IMR-90 (cell line): ENCODE results near the gene APC. TPM values are rescaled to one million over a fixed set of nuclear protein-coding genes. Genes with fewer than 3 reads are reported as not detected.

Experiments used
- ATAC-seq: fragments of 200-7000 bp; cut with Tn5 transposase; 2 replicates; pipeline ENCODE4 v1.9.1; 2020; ENCODE audit warnings: low read depth, mild to moderate bottlenecking, moderate library complexity
- BruUV-seq: library from RNA; stranded (reverse); fragments of 400-500 nt; replicated peaks from 2 replicates; lab custom pipeline; 2021; lab: Mats Ljungman, UMichigan
- CTCF ChIA-PET: fragments of 300-600 bp; formaldehyde crosslinking; extraction: SDS; loops from one replicate; lab custom pipeline; 2021; ENCODE audit warnings: antibody characterized with exemption; lab: Yijun Ruan, JAX
- POLR2A ChIA-PET: fragments of 300-600 bp; sonication (Branson Sonifier 250); formaldehyde crosslinking; loops from one replicate; lab custom pipeline; 2022; ENCODE audit warnings: antibody characterized with exemption; ENCODE audit not compliant: unreplicated experiment; lab: Charles Lee
- DNase-seq: peaks from one replicate; pipeline ENCODE4 v3.0.0; 2013
- H2AFZ ChIP-seq: replicated peaks from 2 replicates; pipeline ENCODE3; 2013; ENCODE audit warnings: low read length, mild to moderate bottlenecking; ENCODE audit not compliant: poor library complexity
- H2AK5ac ChIP-seq: 2 replicates; pipeline ENCODE4 v1.6.1; 2013; ENCODE audit warnings: low read depth, low read length, inconsistent platforms
- H2AK9ac ChIP-seq: replicated peaks from 2 replicates; pipeline ENCODE3; 2013; ENCODE audit warnings: mild to moderate bottlenecking, low read depth, low read length, moderate library complexity; ENCODE audit not compliant: poor library complexity
- H2BK120ac ChIP-seq: 2 replicates; pipeline ENCODE4 v1.6.1; 2013; ENCODE audit warnings: low read depth, low read length, inconsistent platforms
- H2BK15ac ChIP-seq: 3 replicates; pipeline ENCODE4 v1.6.1; 2013; ENCODE audit warnings: low read depth, low read length, inconsistent platforms
- H2BK20ac ChIP-seq: 2 replicates; pipeline ENCODE4 v1.6.1; 2013; ENCODE audit warnings: low read depth, mild to moderate bottlenecking, inconsistent platforms, low read length, moderate library complexity
- H2BK5ac ChIP-seq: 2 replicates; pipeline ENCODE4 v1.6.1; 2013; ENCODE audit warnings: mild to moderate bottlenecking, low read depth, low read length, inconsistent platforms; ENCODE audit not compliant: poor library complexity, severe bottlenecking
- H3K14ac ChIP-seq: replicated peaks from 2 replicates; pipeline ENCODE4 v1.6.1; 2013; ENCODE audit warnings: low read depth, low read length, inconsistent platforms
- H3K18ac ChIP-seq: 2 replicates; pipeline ENCODE4 v1.6.1; 2013; ENCODE audit warnings: low read depth, low read length, control low read depth
- H3K23ac ChIP-seq: 2 replicates; pipeline ENCODE4 v1.6.1; 2013; ENCODE audit warnings: low read depth, low read length, inconsistent platforms
- H3K27ac ChIP-seq: 2 replicates; pipeline ENCODE4 v1.5.1; 2013; ENCODE audit warnings: mild to moderate bottlenecking, control low read depth, low read length; ENCODE audit not compliant: insufficient read depth
- H3K27me3 ChIP-seq: 2 replicates; pipeline ENCODE4 v1.6.1; 2013; ENCODE audit warnings: low read length; ENCODE audit not compliant: control insufficient read depth, insufficient read depth
- H3K36me3 ChIP-seq: 2 replicates; pipeline ENCODE4 v1.6.1; 2013; ENCODE audit warnings: low read length, mixed read lengths; ENCODE audit not compliant: control insufficient read depth, insufficient read depth
- H3K4ac ChIP-seq: 2 replicates; pipeline ENCODE4 v1.6.1; 2013; ENCODE audit warnings: low read depth, low read length, inconsistent platforms
- H3K4me1 ChIP-seq: 2 replicates; pipeline ENCODE4 v1.6.1; 2013; ENCODE audit warnings: low read length, mixed read lengths; ENCODE audit not compliant: control insufficient read depth, insufficient read depth
- H3K4me2 ChIP-seq: 2 replicates; pipeline ENCODE4 v1.6.1; 2013; ENCODE audit warnings: low read depth, mild to moderate bottlenecking, control low read depth, low read length, moderate library complexity
- H3K4me3 ChIP-seq: 2 replicates; pipeline ENCODE4 v1.5.1; 2013; ENCODE audit warnings: low read depth, mild to moderate bottlenecking, control low read depth, low read length, moderate library complexity; ENCODE audit not compliant: insufficient read depth
- H3K56ac ChIP-seq: 2 replicates; pipeline ENCODE4 v1.6.1; 2013; ENCODE audit warnings: low read length, inconsistent platforms; ENCODE audit not compliant: insufficient read depth; ENCODE audit errors: extremely low read depth
- H3K79me1 ChIP-seq, 2 experiments: 2 replicates each; pipeline ENCODE4 v1.6.1; 2013; ENCODE audit warnings: low read length in 2 of 2, inconsistent platforms in 1 of 2, low read depth in 1 of 2
- H3K9ac ChIP-seq: 2 replicates; pipeline ENCODE4 v1.6.1; 2013; ENCODE audit warnings: low read depth, low read length, control low read depth
- H3K9me1 ChIP-seq: 2 replicates; pipeline ENCODE4 v1.6.1; 2013; ENCODE audit warnings: low read length, inconsistent platforms; ENCODE audit not compliant: insufficient read depth
- H3K9me3 ChIP-seq: 2 replicates; pipeline ENCODE4 v1.6.1; 2013; ENCODE audit warnings: low read length; ENCODE audit not compliant: control insufficient read depth, insufficient read depth
- H4K20me1 ChIP-seq: 2 replicates; pipeline ENCODE4 v1.6.1; 2013; ENCODE audit warnings: low read length, inconsistent platforms; ENCODE audit not compliant: insufficient read depth
- H4K5ac ChIP-seq: 2 replicates; pipeline ENCODE4 v1.6.1; 2013; ENCODE audit warnings: mild to moderate bottlenecking, low read depth, low read length, control low read depth
- H4K8ac ChIP-seq, 2 experiments: 2 replicates each; pipeline ENCODE4 v1.6.1; 2013; ENCODE audit warnings: low read depth in 2 of 2, low read length in 2 of 2, control low read depth in 1 of 2, inconsistent platforms in 1 of 2
- H4K91ac ChIP-seq: 2 replicates; pipeline ENCODE4 v1.6.1; 2013; ENCODE audit warnings: low read depth, low read length, inconsistent platforms; ENCODE audit not compliant: insufficient read depth
- BHLHE40 ChIP-seq: fragments of 150-350 bp; IDR thresholded peaks from 2 replicates; pipeline ENCODE4 v1.6.1; 2016; ENCODE audit warnings: mild to moderate bottlenecking, low read depth, low read length
- CEBPB ChIP-seq: IDR thresholded peaks from 2 replicates; pipeline ENCODE4 v1.6.1; 2012; ENCODE audit warnings: low read depth, low read length, improper control_type of control experiment
- ELK1 ChIP-seq: fragments of 150-350 bp; IDR thresholded peaks from 2 replicates; pipeline ENCODE4 v1.6.1; 2016; ENCODE audit warnings: low read depth, mild to moderate bottlenecking, low read length, moderate library complexity, borderline replicate concordance
- FOS ChIP-seq: fragments of 150-350 bp; IDR thresholded peaks from 2 replicates; pipeline ENCODE4 v1.6.1; 2016; ENCODE audit warnings: low read depth, low read length
- MXI1 ChIP-seq: IDR thresholded peaks from 2 replicates; pipeline ENCODE4 v1.6.1; 2012; ENCODE audit warnings: low read depth, mild to moderate bottlenecking, low read length, moderate library complexity, borderline replicate concordance
- NFE2L2 ChIP-seq: fragments of 150-350 bp; IDR thresholded peaks from 2 replicates; pipeline ENCODE4 v1.6.1; 2016; ENCODE audit warnings: low read depth, mild to moderate bottlenecking, low read length
- RAD21 ChIP-seq: IDR thresholded peaks from 2 replicates; pipeline ENCODE4 v1.6.1; 2012; ENCODE audit warnings: low read length, improper control_type of control experiment
- RFX5 ChIP-seq: IDR thresholded peaks from 2 replicates; pipeline ENCODE4 v1.8.0; 2012; ENCODE audit warnings: low read depth, mild to moderate bottlenecking, low read length, moderate library complexity
- SMC3 ChIP-seq: fragments of 150-350 bp; IDR thresholded peaks from 2 replicates; pipeline ENCODE4 v1.6.1; 2016; ENCODE audit warnings: low read depth, mild to moderate bottlenecking, antibody characterized with exemption, low read length, moderate library complexity
- WGBS, 2 experiments: methylation state at CpG; one replicate each; pipeline versions ENCODE4 v1.1.5 to v1.1.7; 2013; ENCODE audit warnings: missing lambda C conversion rate in 2 of 2; ENCODE audit not compliant: insufficient read length in 1 of 2; ENCODE audit errors: extremely low coverage in 2 of 2; 5-methylcytosine and 5-hydroxymethylcytosine counted together
- dilution Hi-C: fragments of 300-500 bp; cut with HindIII; formaldehyde crosslinking; loops from one replicate; pipeline ENCODE4 v1.14.3; 2018; ENCODE audit warnings: low sequenced_read_pairs; ENCODE audit not compliant: unreplicated experiment
- in situ Hi-C: fragments of 300-500 bp; cut with MboI; formaldehyde crosslinking; loops from 3 replicates; pipeline ENCODE4 v1.14.3; 2019; ENCODE audit warnings: low sequenced_read_pairs, inconsistent platforms, mixed read lengths
- intact Hi-C: fragments of 100-400 bp; cut with micrococcal nuclease; formaldehyde crosslinking; loops from 2 replicates; pipeline ENCODE4 v1.10.0; 2022
- polyA plus RNA-seq, 3 experiments: library from polyadenylated mRNA; depleted of rRNA; stranded (reverse); fragments of >200 nt; gene quantifications; 2 replicates each; pipeline ENCODE4 v1.2.3, GENCODE V29; 2012; ENCODE audit warnings: low replicate concordance in 1 of 3
- total RNA-seq: library from RNA; depleted of rRNA; stranded (reverse); fragments of >200 nt; gene quantifications from 2 replicates; pipeline ENCODE4 v1.2.3, GENCODE V29; 2012
- TF ChIP-seq, protein P1 (sequence below): conservative IDR thresholded peaks from 2 replicates; pipeline ENCODE4 v1.5.1; 2012; ENCODE audit warnings: mild to moderate bottlenecking, low read depth, low read length, improper control_type of control experiment

Gene APC
- total and polyA plus RNA-seq, 2 of the 4 experiments (the other 2 are of a cell fraction): 7.3 to 58.4 TPM

DNA sequence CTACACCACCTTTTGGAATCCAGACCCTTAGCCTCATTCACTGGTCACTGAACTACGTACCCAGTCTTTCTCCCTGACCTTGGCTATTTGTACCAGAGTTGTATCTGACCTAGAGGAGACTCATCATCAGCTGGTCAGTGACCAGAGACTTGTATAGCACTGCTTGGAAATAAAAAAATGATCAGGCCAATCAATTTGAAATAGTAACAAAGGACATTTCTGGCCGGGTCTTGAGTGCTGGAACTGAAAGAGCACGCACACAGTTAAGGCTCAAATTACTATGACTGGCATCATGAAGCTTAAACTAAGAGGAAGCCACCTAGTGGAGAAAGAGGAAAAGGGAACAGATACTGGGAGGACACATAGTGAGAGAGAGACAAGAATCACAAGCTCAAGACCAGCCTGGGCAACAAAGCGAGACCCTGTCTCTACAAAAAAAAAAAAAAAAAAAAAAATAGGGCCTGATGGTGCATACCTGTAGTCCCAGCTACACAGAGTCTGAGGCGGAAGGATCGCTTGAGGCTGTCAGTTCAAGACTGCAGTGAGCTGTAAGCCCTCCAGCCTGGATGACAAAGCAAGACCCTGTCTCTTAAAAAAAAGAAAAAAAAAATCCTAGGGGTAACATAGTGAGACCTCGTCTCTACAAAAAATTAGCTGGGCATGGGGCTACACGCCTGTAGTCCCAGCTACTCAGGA is 110.6 kb downstream of the APC start:
- Histone ChIP-seq H3K79me1 (no peaks in the 10 kb centered on the region), H2BK15ac (no peak overlapping the region), H2AK5ac (no peak overlapping the region), H3K4me3 (no peak overlapping the region; the same call in 1 of the 2 replicates), H4K91ac (no peak overlapping the region), H4K20me1 (no peaks in the 10 kb centered on the region), H4K8ac (0 out of 4 replicates have a peak overlapping the region, but pooled peaks of 1 of the 2 experiments have one; percentile 22), H2AFZ (no peak overlapping the region), H3K4ac (no peak overlapping the region; the same call in 1 of the 2 replicates), H3K14ac (no peak overlapping the region), H3K4me1 (no peaks in the 10 kb centered on the region), H3K27me3 (no peaks in the 10 kb centered on the region), H3K9ac (peak overlapping the region; percentile 51; the same call in 1 of the 2 replicates), H3K9me1 (no peaks in the 10 kb centered on the region), H4K5ac (no peak overlapping the region), H2BK5ac (peak overlapping the region; percentile 28), H3K4me2 (peak overlapping the region; percentile 86; the same call in 1 of the 2 replicates), H2BK20ac (no peak overlapping the region), H3K56ac (no peak overlapping the region), H3K18ac (no peak overlapping the region), H3K23ac (no peak overlapping the region), H2BK120ac (no peak overlapping the region), H3K36me3 (no peaks in the 10 kb centered on the region), H2AK9ac (no peak overlapping the region), H3K27ac (no peak overlapping the region), H3K9me3 (no peaks in the 10 kb centered on the region)
- TF ChIP-seq NFE2L2 (no peak), MXI1 (no peak), FOS (no peak), RAD21 (peak; percentile 48; the same call in 1 of the 2 replicates), ELK1 (no peak), SMC3 (peak; percentile 41; the same call in 1 of the 2 replicates), RFX5 (no peak), CEBPB (no peak), BHLHE40 (no peak)
- TF ChIP-seq, protein P1, sequence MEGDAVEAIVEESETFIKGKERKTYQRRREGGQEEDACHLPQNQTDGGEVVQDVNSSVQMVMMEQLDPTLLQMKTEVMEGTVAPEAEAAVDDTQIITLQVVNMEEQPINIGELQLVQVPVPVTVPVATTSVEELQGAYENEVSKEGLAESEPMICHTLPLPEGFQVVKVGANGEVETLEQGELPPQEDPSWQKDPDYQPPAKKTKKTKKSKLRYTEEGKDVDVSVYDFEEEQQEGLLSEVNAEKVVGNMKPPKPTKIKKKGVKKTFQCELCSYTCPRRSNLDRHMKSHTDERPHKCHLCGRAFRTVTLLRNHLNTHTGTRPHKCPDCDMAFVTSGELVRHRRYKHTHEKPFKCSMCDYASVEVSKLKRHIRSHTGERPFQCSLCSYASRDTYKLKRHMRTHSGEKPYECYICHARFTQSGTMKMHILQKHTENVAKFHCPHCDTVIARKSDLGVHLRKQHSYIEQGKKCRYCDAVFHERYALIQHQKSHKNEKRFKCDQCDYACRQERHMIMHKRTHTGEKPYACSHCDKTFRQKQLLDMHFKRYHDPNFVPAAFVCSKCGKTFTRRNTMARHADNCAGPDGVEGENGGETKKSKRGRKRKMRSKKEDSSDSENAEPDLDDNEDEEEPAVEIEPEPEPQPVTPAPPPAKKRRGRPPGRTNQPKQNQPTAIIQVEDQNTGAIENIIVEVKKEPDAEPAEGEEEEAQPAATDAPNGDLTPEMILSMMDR: peak; percentile 67
- peak; percentile 78 for DNase-seq
- WGBS, 2 experiments: 60% methylated on average over 1 of the region's 8 CpGs; no CpG with 5 or more reads in 1 of the 2 experiments
- dilution Hi-C loops (no loop called here), intact Hi-C loops (loop anchor here (1.0 to 2.0 kb wide), 2 partner anchors 61 to 297 kb away; no protein-coding TSS in a partner anchor), in situ Hi-C loops (loop anchor here (10.0 kb wide), 1 partner anchor 293 kb away; no protein-coding TSS in a partner anchor)
- BruUV-seq: no TSS peak
- peak; percentile 97 for ATAC-seq
- CTCF ChIA-PET: interaction anchor here (0.6 to 1.6 kb wide), 14 partner anchors 9 to 298 kb away, joined by 3 to 11 read pairs (median 4); partner anchors contain the start of gene SRP19
- POLR2A ChIA-PET: interaction anchor here (0.6 kb wide), 1 partner anchor 416 kb away, joined by 5 read pairs; no protein-coding TSS in a partner anchor
